ENCODE data around the gene STRN4. TPM values are rescaled to one million over a fixed set of nuclear protein-coding genes. Genes with fewer than 3 reads are reported as not detected.
A peak's percentile ranks its signal among the peaks of the same experiment; 100 is the strongest.

STRN4 gene
- total RNA-seq, 1 experiment from 2014 or later, result 107 TPM

- ChIA-PET RAD21 (ENCODE audit: low non-redundant PET in 1 of 2, low total read pairs in 2 of 2, uncharacterized antibody in 2 of 2, unreplicated experiment in 2 of 2) (no interaction called here), POLR2A (interaction anchor here (0.7 to 1.4 kb wide), 2 partner anchors 15 to 24 kb away, joined by 3 to 5 read pairs; no protein-coding TSS in a partner anchor), CTCF (interaction anchor here (0.6 to 1.9 kb wide), 3 partner anchors 9 to 44 kb away, joined by 3 to 5 read pairs (median 4); no protein-coding TSS in a partner anchor)
- intact Hi-C loops (cut with micrococcal nuclease), result no loop called here
- Histone ChIP-seq H3K4me2 (ENCODE audit: low read length) (peak overlapping the region; percentile 92), H3K79me2 (ENCODE audit: insufficient read depth, low read length) (peaks cover 27% of the 10 kb centered on the region), H3K4me1 (ENCODE audit: control insufficient read depth in 1 of 2, insufficient read depth in 2 of 2, low read length in 2 of 2) (peaks cover 10 to 36% of the 10 kb centered on the region in 2 experiments; a peak in 3 of 4 replicates), H3K4me3 (replicated peaks in 1 of 2; ENCODE audit: low read depth in 1 of 2, low read length in 2 of 2) (peak overlapping the region; percentile 82 to 90), H3K27ac (ENCODE audit: low read depth, low read length) (peak overlapping the region; percentile 90), H3K9me3 (ENCODE audit: control insufficient read depth in 1 of 2, insufficient read depth in 1 of 2, low read depth in 1 of 2, low read length in 2 of 2) (no peaks in the 10 kb centered on the region), H3K36me3 (ENCODE audit: control insufficient read depth in 1 of 2, insufficient read depth in 2 of 2, low read length in 2 of 2) (peaks cover 0 to 18% of the 10 kb centered on the region in 2 experiments; a peak in 2 of 4 replicates), H3K9ac (ENCODE audit: low read length) (peak overlapping the region; percentile 84), H2AFZ (ENCODE audit: low read depth, low read length, poor library complexity, severe bottlenecking) (no peak overlapping the region), H3K9me2 (ENCODE audit: insufficient read depth) (no peaks in the 10 kb centered on the region), H3K27me3 (ENCODE audit: insufficient read depth, low read length) (no peaks in the 10 kb centered on the region), H4K20me1 (ENCODE audit: insufficient read depth) (no peaks in the 10 kb centered on the region)
- ATAC-seq (peak; percentile 1), DNase-seq (ENCODE audit: low read depth, low spot score) (no peak)
- no peak for TF ChIP-seq CBX3 (IDR thresholded peaks at IDR 0.05; ENCODE audit: low read depth)
- no peak for TF ChIP-seq MAX (IDR thresholded peaks at IDR 0.05)
- TF ChIP-seq EZH2 (IDR thresholded peaks at IDR 0.05), result no peak
- TF ChIP-seq ZNF274 (IDR thresholded peaks at IDR 0.05; ENCODE audit: low read depth, low read length), result no peak
- no peak for TF ChIP-seq CTCF (IDR thresholded peaks at IDR 0.05 in 2 of 3, conservative IDR thresholded peaks at IDR 0.05 in 1 of 3; ENCODE audit: borderline replicate concordance in 1 of 3, insufficient read depth in 1 of 3, low read depth in 2 of 3, low read length in 2 of 3)
- no peak for TF ChIP-seq RAD21 (IDR thresholded peaks at IDR 0.05; ENCODE audit: low read depth)
- TF ChIP-seq EZH2phosphoT487 (IDR thresholded peaks at IDR 0.05; ENCODE audit: borderline replicate concordance), result no peak
- no peak for TF ChIP-seq CEBPB (IDR thresholded peaks at IDR 0.05; ENCODE audit: low read depth)
- no peak for TF ChIP-seq SP1 (IDR thresholded peaks at IDR 0.05; ENCODE audit: low read depth)
- TF ChIP-seq, protein P1, sequence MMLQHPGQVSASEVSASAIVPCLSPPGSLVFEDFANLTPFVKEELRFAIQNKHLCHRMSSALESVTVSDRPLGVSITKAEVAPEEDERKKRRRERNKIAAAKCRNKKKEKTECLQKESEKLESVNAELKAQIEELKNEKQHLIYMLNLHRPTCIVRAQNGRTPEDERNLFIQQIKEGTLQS (IDR thresholded peaks at IDR 0.05), result no peak
- TF ChIP-seq ZFX (IDR thresholded peaks at IDR 0.05), result no peak
- TF ChIP-seq EGR1 (IDR thresholded peaks at IDR 0.05; ENCODE audit: low read depth), result no peak
- BruUV-seq (replicated peaks), result no TSS peak
Measured at GRCh38 chr19:46716672-46717033, 29.6 kb downstream of the STRN4 start.
